ENCODE results near the gene CEACAM1. TPM values are rescaled to one million over a fixed set of nuclear protein-coding genes. Genes with fewer than 3 reads are reported as not detected.
"Not testable (repeated sequence)": the region's sequence is repeated elsewhere in the genome, so short reads cannot be mapped to it uniquely, and the experiment has no call there.

The CEACAM1 gene
- total and polyA plus RNA-seq, 2 donors (not counting 1 experiment from before 2014, with no cell fraction given), result 0.03 TPM; not detected in 1

DNA sequence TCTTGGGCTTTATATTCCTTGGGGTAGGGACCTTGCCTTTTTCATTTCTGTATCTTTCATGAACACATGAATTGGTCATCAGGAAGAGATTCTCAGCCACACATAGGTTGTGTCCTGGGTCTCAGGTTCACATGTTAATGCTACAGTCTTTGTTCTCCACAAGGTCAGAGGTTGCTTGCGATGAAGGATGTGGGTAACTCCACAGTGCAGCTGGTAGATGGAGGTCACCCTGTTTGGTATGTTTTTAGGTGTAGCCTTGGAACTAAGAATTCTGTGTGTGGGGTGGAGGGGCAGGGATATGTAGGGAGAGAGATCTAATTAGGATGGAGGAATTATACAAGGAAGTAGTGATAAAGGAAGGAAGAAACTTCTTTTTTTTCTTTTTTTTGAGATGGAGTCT is 23.2 kb downstream of the CEACAM1 start:
- Histone ChIP-seq H3K4me2 (ENCODE audit: extremely low read depth, insufficient read depth, low read length) (no peak overlapping the region), H3K27ac (ENCODE audit: insufficient read depth, low read length) (no peak overlapping the region), H3K36me3 (ENCODE audit: control insufficient read depth, insufficient read depth, low read length) (no peaks in the 10 kb centered on the region), H3K4me3 (replicated peaks in 1 of 4; ENCODE audit: control extremely low read depth in 1 of 4, insufficient read depth in 1 of 4, low read depth in 3 of 4, low read length in 4 of 4) (no peak overlapping the region), H3K79me2 (ENCODE audit: control insufficient read depth, insufficient read depth, low read length) (no peaks in the 10 kb centered on the region), H4K20me1 (ENCODE audit: control insufficient read depth, extremely low read depth, insufficient read depth, low read length) (no peaks in the 10 kb centered on the region), H3K4me1 (ENCODE audit: control insufficient read depth, extremely low read depth, insufficient read depth, low read length) (no peaks in the 10 kb centered on the region), H3K27me3 (ENCODE audit: control insufficient read depth, insufficient read depth, low read length) (no peaks in the 10 kb centered on the region), H2AFZ (ENCODE audit: low read length) (no peak overlapping the region), H3K9ac (ENCODE audit: insufficient read depth, low read length) (no peak overlapping the region), H3K9me3 (ENCODE audit: control insufficient read depth, insufficient read depth, low read depth, low read length) (no peaks in the 10 kb centered on the region)
- TF ChIP-seq CTCF (conservative IDR thresholded peaks at IDR 0.05 in 1 of 2, IDR thresholded peaks at IDR 0.05 in 1 of 2; ENCODE audit: low read depth in 1 of 2, low read length in 2 of 2), result no peak
- TF ChIP-seq EZH2 (IDR thresholded peaks at IDR 0.05; ENCODE audit: low read length, missing control alignments), result no peak
- no peak for DNase-seq (ENCODE audit: low read depth in 2 of 2)

DNA sequence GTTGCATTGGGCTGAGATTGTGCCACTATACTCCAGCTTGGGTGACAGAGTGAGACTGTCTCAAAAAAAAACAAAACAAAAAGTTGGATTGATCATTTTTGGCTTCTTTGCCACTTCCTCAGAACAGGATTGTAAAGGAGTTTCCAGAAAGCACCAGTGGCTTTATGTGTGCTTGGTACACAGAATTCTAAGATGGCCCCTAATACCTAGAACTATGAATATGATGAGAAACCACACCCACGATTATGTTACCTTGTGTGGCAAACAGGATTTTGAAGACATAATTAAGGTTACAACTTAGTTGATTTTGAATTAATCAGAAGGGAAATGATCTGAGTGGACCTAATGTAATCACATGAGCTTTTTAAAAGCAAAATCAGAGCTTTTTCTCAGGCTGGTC is 26.5 kb downstream of the CEACAM1 start:
- H3K4me1 ChIP-seq (ENCODE audit: control insufficient read depth, extremely low read depth, insufficient read depth, low read length), result no peaks in the 10 kb centered on the region

GRCh38 chr19:42501243-42501642 is 27.0 kb downstream of the CEACAM1 start:
- H3K9ac ChIP-seq (ENCODE audit: insufficient read depth, low read length); H3K27ac ChIP-seq (ENCODE audit: insufficient read depth, low read length); H3K4me2 ChIP-seq (ENCODE audit: extremely low read depth, insufficient read depth, low read length); H3K9me3 ChIP-seq (ENCODE audit: control insufficient read depth, insufficient read depth, low read depth, low read length); H3K27me3 ChIP-seq (ENCODE audit: control insufficient read depth, insufficient read depth, low read length); H3K4me1 ChIP-seq (ENCODE audit: control insufficient read depth, extremely low read depth, insufficient read depth, low read length); H3K79me2 ChIP-seq (ENCODE audit: control insufficient read depth, insufficient read depth, low read length); DNase-seq (ENCODE audit: low read depth in 2 of 2); H3K36me3 ChIP-seq (ENCODE audit: control insufficient read depth, insufficient read depth, low read length); H3K4me3 ChIP-seq (replicated peaks in 1 of 4; ENCODE audit: control extremely low read depth in 1 of 4, insufficient read depth in 1 of 4, low read depth in 3 of 4, low read length in 4 of 4); H2AFZ ChIP-seq (ENCODE audit: low read length); H4K20me1 ChIP-seq (ENCODE audit: control insufficient read depth, extremely low read depth, insufficient read depth, low read length): not testable (repeated sequence)

More for the DNA sequence above, 26.5 kb downstream of the CEACAM1 start:
- TF ChIP-seq CTCF (conservative IDR thresholded peaks at IDR 0.05 in 1 of 2, IDR thresholded peaks at IDR 0.05 in 1 of 2; ENCODE audit: low read depth in 1 of 2, low read length in 2 of 2) (no peak), EZH2 (IDR thresholded peaks at IDR 0.05; ENCODE audit: low read length, missing control alignments) (no peak)
- H3K9ac ChIP-seq (ENCODE audit: insufficient read depth, low read length), result no peak overlapping the region
- H3K9me3 ChIP-seq (ENCODE audit: control insufficient read depth, insufficient read depth, low read depth, low read length), result no peaks in the 10 kb centered on the region
- no peak overlapping the region for H3K4me3 ChIP-seq (replicated peaks in 1 of 4; ENCODE audit: control extremely low read depth in 1 of 4, insufficient read depth in 1 of 4, low read depth in 3 of 4, low read length in 4 of 4)
- H3K4me2 ChIP-seq (ENCODE audit: extremely low read depth, insufficient read depth, low read length), result no peak overlapping the region
- H3K27me3 ChIP-seq (ENCODE audit: control insufficient read depth, insufficient read depth, low read length), result peaks cover 7% of the 10 kb centered on the region
- H4K20me1 ChIP-seq (ENCODE audit: control insufficient read depth, extremely low read depth, insufficient read depth, low read length), result no peaks in the 10 kb centered on the region
- no peaks in the 10 kb centered on the region for H3K79me2 ChIP-seq (ENCODE audit: control insufficient read depth, insufficient read depth, low read length)
- H3K36me3 ChIP-seq (ENCODE audit: control insufficient read depth, insufficient read depth, low read length), result no peaks in the 10 kb centered on the region
- H3K27ac ChIP-seq (ENCODE audit: insufficient read depth, low read length), result no peak overlapping the region
- no peak for DNase-seq (ENCODE audit: low read depth in 2 of 2)
- H2AFZ ChIP-seq (ENCODE audit: low read length), result no peak overlapping the region

Measured in fibroblast of lung (primary cell).